Neural cell (in vitro differentiated cells): ENCODE measurements around the gene FAM216B.

ENCODE experiments used
- EP300 ChIP-seq: fragments of 450-650 bp; conservative IDR thresholded peaks from 2 replicates; pipeline ENCODE4 v1.6.1; 2014; ENCODE audit warnings: antibody characterized with exemption, mild to moderate bottlenecking, moderate library complexity; ENCODE audit not compliant: poor library complexity, severe bottlenecking
- MXI1 ChIP-seq: fragments of 450-650 bp; conservative IDR thresholded peaks from 2 replicates; pipeline ENCODE4 v1.6.1; 2014; ENCODE audit warnings: antibody characterized with exemption, mild to moderate bottlenecking; ENCODE audit not compliant: poor library complexity, severe bottlenecking
- POLR2AphosphoS5 ChIP-seq: IDR thresholded peaks from 2 replicates; pipeline ENCODE4 v1.6.1; 2012
- REST ChIP-seq: IDR thresholded peaks from 2 replicates; pipeline ENCODE4 v1.6.1; 2012; ENCODE audit warnings: borderline replicate concordance
- TAF1 ChIP-seq: IDR thresholded peaks from 2 replicates; pipeline ENCODE4 v1.6.1; 2012; ENCODE audit warnings: low read depth
- TF ChIP-seq, protein P1 (sequence below): fragments of 450-650 bp; IDR thresholded peaks from 2 replicates; pipeline ENCODE4 v1.5.1; 2014; ENCODE audit warnings: antibody characterized with exemption, mild to moderate bottlenecking, moderate library complexity; ENCODE audit not compliant: poor library complexity, severe bottlenecking

DNA sequence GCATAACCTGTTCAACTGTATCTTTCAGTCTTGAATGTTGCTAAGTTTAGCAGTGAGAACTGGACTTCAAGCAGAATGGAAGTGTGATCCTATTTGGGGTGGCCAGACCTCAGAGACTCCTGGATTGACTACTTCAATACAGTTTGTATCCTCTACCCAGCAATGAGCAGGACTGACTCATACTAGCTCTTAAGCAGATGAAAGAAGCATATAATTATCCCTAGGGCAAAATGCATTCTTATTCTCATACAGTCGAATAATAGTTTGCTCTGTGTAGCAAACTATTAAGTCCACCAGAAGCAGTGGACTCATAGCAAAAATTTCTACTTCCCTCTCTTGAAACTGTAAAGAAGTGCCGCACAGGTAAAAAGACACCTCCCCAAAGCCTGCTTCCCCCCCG is 46.4 kb upstream of the FAM216B start:
- TF ChIP-seq, protein P1, sequence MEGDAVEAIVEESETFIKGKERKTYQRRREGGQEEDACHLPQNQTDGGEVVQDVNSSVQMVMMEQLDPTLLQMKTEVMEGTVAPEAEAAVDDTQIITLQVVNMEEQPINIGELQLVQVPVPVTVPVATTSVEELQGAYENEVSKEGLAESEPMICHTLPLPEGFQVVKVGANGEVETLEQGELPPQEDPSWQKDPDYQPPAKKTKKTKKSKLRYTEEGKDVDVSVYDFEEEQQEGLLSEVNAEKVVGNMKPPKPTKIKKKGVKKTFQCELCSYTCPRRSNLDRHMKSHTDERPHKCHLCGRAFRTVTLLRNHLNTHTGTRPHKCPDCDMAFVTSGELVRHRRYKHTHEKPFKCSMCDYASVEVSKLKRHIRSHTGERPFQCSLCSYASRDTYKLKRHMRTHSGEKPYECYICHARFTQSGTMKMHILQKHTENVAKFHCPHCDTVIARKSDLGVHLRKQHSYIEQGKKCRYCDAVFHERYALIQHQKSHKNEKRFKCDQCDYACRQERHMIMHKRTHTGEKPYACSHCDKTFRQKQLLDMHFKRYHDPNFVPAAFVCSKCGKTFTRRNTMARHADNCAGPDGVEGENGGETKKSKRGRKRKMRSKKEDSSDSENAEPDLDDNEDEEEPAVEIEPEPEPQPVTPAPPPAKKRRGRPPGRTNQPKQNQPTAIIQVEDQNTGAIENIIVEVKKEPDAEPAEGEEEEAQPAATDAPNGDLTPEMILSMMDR = no peak
- no peak for TF ChIP-seq MXI1
- no peak for TF ChIP-seq REST
- no peak for TF ChIP-seq TAF1
- TF ChIP-seq POLR2AphosphoS5 = no peak
- no peak for TF ChIP-seq EP300
